ENCODE measurements around the gene MYO3B. TPM values are rescaled to one million over a fixed set of nuclear protein-coding genes. Genes with fewer than 3 reads are reported as not detected.

The MYO3B gene
- total and polyA plus RNA-seq, 2 of the 8 experiments (the other 6 are each of a cell fraction or from before 2014, with no cell fraction given), result 0.17 to 0.19 TPM

DNA sequence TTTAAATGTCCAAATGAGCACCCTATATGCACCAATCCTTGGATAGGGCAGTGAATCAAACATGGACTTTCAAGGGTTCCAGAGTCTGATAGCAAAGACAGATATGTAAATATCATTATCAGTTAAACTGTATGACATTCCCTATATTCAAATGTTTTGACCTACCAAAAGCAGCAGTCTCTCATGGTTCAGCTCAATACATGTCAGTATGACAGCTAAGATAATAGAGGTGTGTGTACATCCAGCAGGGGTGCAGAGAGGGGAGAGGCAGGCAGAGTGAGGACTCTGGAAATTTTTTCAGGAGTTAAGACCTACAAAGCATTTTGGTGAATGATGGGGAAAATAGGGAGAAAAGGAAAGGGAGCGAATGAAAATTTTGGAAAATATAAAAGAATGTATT lies 106.3 kb downstream of the MYO3B start (continued):
- TF ChIP-seq, protein P1, sequence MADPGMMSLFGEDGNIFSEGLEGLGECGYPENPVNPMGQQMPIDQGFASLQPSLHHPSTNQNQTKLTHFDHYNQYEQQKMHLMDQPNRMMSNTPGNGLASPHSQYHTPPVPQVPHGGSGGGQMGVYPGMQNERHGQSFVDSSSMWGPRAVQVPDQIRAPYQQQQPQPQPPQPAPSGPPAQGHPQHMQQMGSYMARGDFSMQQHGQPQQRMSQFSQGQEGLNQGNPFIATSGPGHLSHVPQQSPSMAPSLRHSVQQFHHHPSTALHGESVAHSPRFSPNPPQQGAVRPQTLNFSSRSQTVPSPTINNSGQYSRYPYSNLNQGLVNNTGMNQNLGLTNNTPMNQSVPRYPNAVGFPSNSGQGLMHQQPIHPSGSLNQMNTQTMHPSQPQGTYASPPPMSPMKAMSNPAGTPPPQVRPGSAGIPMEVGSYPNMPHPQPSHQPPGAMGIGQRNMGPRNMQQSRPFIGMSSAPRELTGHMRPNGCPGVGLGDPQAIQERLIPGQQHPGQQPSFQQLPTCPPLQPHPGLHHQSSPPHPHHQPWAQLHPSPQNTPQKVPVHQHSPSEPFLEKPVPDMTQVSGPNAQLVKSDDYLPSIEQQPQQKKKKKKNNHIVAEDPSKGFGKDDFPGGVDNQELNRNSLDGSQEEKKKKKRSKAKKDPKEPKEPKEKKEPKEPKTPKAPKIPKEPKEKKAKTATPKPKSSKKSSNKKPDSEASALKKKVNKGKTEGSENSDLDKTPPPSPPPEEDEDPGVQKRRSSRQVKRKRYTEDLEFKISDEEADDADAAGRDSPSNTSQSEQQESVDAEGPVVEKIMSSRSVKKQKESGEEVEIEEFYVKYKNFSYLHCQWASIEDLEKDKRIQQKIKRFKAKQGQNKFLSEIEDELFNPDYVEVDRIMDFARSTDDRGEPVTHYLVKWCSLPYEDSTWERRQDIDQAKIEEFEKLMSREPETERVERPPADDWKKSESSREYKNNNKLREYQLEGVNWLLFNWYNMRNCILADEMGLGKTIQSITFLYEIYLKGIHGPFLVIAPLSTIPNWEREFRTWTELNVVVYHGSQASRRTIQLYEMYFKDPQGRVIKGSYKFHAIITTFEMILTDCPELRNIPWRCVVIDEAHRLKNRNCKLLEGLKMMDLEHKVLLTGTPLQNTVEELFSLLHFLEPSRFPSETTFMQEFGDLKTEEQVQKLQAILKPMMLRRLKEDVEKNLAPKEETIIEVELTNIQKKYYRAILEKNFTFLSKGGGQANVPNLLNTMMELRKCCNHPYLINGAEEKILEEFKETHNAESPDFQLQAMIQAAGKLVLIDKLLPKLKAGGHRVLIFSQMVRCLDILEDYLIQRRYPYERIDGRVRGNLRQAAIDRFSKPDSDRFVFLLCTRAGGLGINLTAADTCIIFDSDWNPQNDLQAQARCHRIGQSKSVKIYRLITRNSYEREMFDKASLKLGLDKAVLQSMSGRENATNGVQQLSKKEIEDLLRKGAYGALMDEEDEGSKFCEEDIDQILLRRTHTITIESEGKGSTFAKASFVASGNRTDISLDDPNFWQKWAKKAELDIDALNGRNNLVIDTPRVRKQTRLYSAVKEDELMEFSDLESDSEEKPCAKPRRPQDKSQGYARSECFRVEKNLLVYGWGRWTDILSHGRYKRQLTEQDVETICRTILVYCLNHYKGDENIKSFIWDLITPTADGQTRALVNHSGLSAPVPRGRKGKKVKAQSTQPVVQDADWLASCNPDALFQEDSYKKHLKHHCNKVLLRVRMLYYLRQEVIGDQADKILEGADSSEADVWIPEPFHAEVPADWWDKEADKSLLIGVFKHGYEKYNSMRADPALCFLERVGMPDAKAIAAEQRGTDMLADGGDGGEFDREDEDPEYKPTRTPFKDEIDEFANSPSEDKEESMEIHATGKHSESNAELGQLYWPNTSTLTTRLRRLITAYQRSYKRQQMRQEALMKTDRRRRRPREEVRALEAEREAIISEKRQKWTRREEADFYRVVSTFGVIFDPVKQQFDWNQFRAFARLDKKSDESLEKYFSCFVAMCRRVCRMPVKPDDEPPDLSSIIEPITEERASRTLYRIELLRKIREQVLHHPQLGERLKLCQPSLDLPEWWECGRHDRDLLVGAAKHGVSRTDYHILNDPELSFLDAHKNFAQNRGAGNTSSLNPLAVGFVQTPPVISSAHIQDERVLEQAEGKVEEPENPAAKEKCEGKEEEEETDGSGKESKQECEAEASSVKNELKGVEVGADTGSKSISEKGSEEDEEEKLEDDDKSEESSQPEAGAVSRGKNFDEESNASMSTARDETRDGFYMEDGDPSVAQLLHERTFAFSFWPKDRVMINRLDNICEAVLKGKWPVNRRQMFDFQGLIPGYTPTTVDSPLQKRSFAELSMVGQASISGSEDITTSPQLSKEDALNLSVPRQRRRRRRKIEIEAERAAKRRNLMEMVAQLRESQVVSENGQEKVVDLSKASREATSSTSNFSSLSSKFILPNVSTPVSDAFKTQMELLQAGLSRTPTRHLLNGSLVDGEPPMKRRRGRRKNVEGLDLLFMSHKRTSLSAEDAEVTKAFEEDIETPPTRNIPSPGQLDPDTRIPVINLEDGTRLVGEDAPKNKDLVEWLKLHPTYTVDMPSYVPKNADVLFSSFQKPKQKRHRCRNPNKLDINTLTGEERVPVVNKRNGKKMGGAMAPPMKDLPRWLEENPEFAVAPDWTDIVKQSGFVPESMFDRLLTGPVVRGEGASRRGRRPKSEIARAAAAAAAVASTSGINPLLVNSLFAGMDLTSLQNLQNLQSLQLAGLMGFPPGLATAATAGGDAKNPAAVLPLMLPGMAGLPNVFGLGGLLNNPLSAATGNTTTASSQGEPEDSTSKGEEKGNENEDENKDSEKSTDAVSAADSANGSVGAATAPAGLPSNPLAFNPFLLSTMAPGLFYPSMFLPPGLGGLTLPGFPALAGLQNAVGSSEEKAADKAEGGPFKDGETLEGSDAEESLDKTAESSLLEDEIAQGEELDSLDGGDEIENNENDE (IDR thresholded peaks at IDR 0.05; ENCODE audit: insufficient replicate concordance, low read length), result no peak
- TF ChIP-seq SIX5 (IDR thresholded peaks at IDR 0.05; ENCODE audit: low read depth, low read length) (no peak), SUZ12 (IDR thresholded peaks at IDR 0.05; ENCODE audit: low read length) (no peak), CBX5 (IDR thresholded peaks at IDR 0.05; ENCODE audit: low read depth, low read length) (no peak), CHD1 (IDR thresholded peaks at IDR 0.05; ENCODE audit: low read depth, low read length) (no peak), NANOG (IDR thresholded peaks at IDR 0.05; ENCODE audit: insufficient read depth, low read depth, low read length, poor library complexity, severe bottlenecking) (no peak), MAFK (IDR thresholded peaks at IDR 0.05; ENCODE audit: low read depth, low read length) (no peak), RNF2 (IDR thresholded peaks at IDR 0.05; ENCODE audit: borderline replicate concordance, low read depth, low read length, missing control alignments, poor library complexity, severe bottlenecking) (no peak), GABPA (IDR thresholded peaks at IDR 0.05; ENCODE audit: borderline replicate concordance, insufficient read depth, low read length) (no peak)
- TF ChIP-seq, protein P2, sequence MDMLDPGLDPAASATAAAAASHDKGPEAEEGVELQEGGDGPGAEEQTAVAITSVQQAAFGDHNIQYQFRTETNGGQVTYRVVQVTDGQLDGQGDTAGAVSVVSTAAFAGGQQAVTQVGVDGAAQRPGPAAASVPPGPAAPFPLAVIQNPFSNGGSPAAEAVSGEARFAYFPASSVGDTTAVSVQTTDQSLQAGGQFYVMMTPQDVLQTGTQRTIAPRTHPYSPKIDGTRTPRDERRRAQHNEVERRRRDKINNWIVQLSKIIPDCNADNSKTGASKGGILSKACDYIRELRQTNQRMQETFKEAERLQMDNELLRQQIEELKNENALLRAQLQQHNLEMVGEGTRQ (IDR thresholded peaks at IDR 0.05; ENCODE audit: low read length), result no peak
